GM18502 (cell line): ENCODE results near the gene KRTAP4-5.
"Not testable (repeated sequence)": the region's sequence is repeated elsewhere in the genome, so short reads cannot be mapped to it uniquely, and the experiment has no call there.

Experiments used
- ATAC-seq: cut with Tn5 transposase; IDR thresholded peaks from one replicate; pipeline ENCODE4 v1.9.1; 2021; ENCODE audit warnings: mild to moderate bottlenecking; ENCODE audit not compliant: unreplicated experiment, poor library complexity

The KRTAP4-5 gene

GRCh38 chr17:41148971-41149651 is 514 bp downstream of the KRTAP4-5 start:
- ATAC-seq, result not testable (repeated sequence)

DNA sequence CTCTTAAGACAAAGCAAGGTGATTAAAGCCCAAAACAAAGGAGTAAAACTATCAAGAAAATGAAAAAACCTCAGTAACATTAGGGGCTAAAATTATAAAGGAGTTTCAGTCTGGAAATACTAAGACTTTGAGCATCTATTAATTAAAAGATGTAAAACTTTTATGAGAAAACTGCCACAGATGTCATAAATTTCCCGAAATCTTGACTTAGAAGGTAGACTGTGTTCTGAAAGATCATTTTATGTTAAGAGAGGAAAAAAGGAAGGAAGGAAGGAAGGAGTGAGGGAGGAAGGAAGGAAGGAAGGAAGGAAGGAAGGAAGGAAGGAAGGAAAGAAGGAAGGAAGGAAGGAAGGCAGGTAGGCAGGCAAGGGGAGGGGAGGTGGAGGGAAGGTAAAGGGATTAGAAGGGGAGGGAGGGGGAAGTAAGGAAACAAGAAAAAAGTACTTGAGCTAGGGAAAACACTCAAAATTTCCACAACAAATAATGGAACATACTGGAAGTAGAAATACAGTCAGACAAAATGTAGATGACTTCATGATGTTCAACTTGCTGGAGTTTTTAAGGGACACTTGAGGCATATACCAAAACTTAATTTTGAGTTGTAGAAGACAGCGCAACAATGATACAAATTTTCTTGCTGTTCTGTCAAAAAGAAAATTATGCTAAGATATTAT is 2.0 kb downstream of the KRTAP4-5 start:
- ATAC-seq, result no peak

GRCh38 chr17:41145261-41145660 is 4.4 kb downstream of the KRTAP4-5 start:
- no peak for ATAC-seq

GRCh38 chr17:41144846-41145245 is 4.8 kb downstream of the KRTAP4-5 start:
- ATAC-seq, result no peak

DNA sequence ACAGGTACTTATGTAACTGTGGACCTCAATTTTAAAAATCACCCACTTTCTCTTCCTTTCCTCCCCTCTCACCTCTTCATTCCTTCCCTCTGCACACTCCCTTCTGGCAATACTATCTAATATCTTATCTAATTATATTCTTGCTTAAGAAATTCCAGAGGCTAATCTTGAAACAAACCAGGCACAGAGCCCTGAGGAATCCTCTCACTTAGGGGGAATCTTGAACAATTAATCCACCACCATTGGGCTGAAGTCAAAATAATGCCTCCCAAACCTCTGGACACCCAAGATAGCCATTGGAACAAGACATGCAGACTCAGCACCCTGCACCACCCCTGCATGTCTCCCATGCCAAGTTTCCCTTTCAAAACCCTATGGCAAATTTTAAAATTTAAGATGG is 8.3 kb downstream of the KRTAP4-5 start:
- no peak for ATAC-seq

- no peak for ATAC-seq
Observed at GRCh38 chr17:41140360-41141131, 9.1 kb downstream of the KRTAP4-5 start, which contains the start of gene KRTAP4-6. KRTAP4-6 (minus strand) TSS chr17:41140544; CDS start chr17:41140487, 57 bp downstream.

- ATAC-seq, result not testable (repeated sequence)
Observed at GRCh38 chr17:41139865-41140264, 9.8 kb downstream of the KRTAP4-5 start.

GRCh38 chr17:41133880-41134735 is 15.5 kb downstream of the KRTAP4-5 start:
- ATAC-seq, result no peak

GRCh38 chr17:41131979-41132378 is 17.6 kb downstream of the KRTAP4-5 start:
- no peak for ATAC-seq

DNA sequence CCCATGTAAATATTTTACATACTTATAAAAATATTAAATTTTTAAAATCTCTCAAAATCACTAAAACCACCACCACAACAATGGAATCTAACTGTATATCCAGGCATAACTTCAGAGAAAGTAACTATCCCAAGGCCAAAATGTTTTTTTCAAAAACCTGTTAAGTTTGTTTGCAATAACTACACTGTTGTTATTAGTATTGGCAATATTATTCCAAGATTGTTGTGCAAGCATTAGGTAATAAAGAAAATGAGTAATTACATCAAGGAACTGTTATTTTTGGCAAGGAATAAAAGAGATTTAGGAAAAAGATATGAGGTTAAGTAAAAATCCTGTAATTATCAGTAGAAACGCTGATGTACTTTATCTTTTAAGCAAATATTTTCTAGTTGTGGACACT is 22.3 kb downstream of the KRTAP4-5 start:
- ATAC-seq, result no peak

DNA sequence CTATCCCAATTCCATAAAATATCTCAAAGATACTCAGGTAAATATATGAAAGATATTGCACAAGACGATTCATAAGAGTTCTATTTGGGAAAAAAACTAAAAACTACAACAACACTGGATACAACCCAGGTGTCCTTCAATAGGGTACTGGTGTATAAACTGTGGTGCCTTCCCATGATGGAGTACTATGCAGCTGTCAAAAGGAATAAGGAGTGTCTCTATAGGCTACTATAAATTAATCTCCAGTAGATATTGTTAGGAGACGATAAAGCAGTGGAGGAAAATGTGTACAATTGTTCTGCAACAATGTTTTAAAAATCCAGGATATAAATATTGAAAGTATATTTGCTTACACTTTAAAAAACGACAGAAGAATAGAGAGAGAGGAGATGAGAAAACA is 23.2 kb downstream of the KRTAP4-5 start:
- ATAC-seq, result no peak

GRCh38 chr17:41125064-41125463 is 24.6 kb downstream of the KRTAP4-5 start:
- no peak for ATAC-seq

DNA sequence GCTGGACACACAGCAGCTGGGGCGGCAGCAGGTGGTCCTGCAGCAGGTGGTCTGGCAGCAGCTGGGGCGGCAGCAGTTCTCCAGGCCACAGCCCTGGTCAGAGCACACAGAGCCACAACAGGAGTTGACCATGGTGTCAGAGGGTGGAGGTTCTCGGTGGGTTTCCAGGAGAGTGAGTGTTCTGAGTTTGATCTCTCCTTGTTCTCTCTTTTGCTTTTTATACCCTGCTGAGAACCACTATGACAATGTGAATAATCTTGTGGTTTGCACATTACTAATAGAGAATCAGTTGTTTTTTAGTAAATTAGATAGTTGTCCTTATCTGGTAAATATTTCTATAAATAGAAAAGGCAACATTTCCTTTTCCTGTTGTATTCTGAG is 25.6 kb downstream of the KRTAP4-5 start, which contains the start of gene KRTAP4-12:
TSS of gene KRTAP4-12 (minus strand) at position 192 of the 381 bp plus-strand sequence. CDS start at position 132, 60 bp downstream.
- ATAC-seq, result not testable (repeated sequence)

DNA sequence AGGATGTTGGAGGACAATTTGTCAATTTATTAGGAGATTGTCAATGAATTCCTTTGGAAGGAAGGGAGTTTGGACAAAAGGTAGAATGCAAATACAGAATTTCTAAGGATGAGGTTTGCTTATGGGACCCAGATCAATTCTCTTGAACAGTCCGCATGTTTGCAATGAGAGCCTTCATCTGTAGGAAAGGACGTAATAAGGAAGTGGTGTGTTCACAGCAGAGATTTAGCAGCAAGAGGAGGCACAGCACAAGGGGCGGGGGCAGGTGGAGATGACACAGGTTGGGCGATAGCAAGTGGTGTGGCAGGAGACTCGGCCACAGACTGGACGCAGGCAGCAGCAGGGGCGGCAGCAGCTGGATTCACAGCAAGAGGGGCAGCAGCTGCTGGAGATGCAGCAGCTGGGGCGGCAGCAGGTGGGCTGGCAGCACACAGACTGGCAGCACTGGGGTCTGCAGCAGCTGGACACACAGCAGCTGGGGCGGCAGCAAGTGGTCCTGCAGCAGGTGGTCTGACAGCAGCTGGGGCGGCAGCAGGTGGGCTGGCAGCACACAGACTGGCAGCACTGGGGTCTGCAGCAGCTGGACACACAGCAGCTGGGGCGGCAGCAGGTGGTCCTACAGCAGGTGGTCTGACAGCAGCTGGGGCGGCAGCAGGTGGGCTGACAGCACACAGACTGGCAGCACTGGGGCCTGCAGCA is 26.2 kb downstream of the KRTAP4-5 start:
- ATAC-seq, result not testable (repeated sequence)

DNA sequence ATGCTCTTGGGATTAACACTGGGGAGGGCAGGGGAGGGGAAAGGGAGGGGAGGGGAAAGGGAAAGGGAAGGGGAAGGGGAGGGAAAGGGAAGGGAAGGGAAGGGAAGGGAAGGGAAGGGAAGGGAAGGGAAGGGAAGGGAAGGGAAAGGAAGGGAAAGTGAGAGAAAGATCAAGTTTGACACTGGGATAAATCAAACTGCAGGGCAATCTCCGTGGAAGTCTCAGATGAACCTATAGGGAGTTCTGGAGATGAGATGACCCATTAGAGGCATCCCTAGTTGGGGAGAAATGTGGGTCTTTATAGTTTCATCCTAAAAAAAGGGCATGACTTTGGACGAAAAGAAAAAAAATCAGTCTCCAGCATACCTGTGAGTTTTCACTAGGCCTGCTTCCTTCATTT is 27.9 kb downstream of the KRTAP4-5 start:
- ATAC-seq, result no peak

- not testable (repeated sequence) for ATAC-seq
Observed at GRCh38 chr17:41119696-41120690, 29.6 kb downstream of the KRTAP4-5 start.

GRCh38 chr17:41118721-41119120 is 30.9 kb downstream of the KRTAP4-5 start:
- no peak for ATAC-seq

GRCh38 chr17:41117846-41118386 is 31.7 kb downstream of the KRTAP4-5 start, which contains the start of gene KRTAP4-11:
KRTAP4-11 (minus strand) TSS chr17:41118373; CDS start chr17:41118315, 58 bp downstream.
- ATAC-seq, result not testable (repeated sequence)
